ENCODE data around the gene EGR2. TPM values are rescaled to one million over a fixed set of nuclear protein-coding genes. Genes with fewer than 3 reads are reported as not detected.

EGR2 gene
- total and polyA plus RNA-seq, 10 of the 15 experiments (the other 5 are each of a cell fraction or from before 2014, with no cell fraction given): 8.3 to 56.5 (median 16.2) TPM

GRCh38 chr10:62772186-62772974 is 43.8 kb downstream of the EGR2 start (continued):
- TF ChIP-seq, protein P1, sequence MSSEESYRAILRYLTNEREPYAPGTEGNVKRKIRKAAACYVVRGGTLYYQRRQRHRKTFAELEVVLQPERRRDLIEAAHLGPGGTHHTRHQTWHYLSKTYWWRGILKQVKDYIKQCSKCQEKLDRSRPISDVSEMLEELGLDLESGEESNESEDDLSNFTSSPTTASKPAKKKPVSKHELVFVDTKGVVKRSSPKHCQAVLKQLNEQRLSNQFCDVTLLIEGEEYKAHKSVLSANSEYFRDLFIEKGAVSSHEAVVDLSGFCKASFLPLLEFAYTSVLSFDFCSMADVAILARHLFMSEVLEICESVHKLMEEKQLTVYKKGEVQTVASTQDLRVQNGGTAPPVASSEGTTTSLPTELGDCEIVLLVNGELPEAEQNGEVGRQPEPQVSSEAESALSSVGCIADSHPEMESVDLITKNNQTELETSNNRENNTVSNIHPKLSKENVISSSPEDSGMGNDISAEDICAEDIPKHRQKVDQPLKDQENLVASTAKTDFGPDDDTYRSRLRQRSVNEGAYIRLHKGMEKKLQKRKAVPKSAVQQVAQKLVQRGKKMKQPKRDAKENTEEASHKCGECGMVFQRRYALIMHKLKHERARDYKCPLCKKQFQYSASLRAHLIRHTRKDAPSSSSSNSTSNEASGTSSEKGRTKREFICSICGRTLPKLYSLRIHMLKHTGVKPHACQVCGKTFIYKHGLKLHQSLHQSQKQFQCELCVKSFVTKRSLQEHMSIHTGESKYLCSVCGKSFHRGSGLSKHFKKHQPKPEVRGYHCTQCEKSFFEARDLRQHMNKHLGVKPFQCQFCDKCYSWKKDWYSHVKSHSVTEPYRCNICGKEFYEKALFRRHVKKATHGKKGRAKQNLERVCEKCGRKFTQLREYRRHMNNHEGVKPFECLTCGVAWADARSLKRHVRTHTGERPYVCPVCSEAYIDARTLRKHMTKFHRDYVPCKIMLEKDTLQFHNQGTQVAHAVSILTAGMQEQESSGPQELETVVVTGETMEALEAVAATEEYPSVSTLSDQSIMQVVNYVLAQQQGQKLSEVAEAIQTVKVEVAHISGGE (CRISPR knock-in tag; IDR thresholded peaks at IDR 0.05): no peak
- TF ChIP-seq KDM1A (IDR thresholded peaks at IDR 0.05; ENCODE audit: borderline replicate concordance) (no peak), EP300 (IDR thresholded peaks at IDR 0.05; ENCODE audit: borderline replicate concordance in 1 of 2, control insufficient read depth in 1 of 2, low read depth in 2 of 2, low read length in 2 of 2) (peak in 1 of 2 experiments; percentile 20; a peak in 1 of 4 replicates), RELB (IDR thresholded peaks at IDR 0.05; ENCODE audit: low read depth) (peak; percentile 40; the same call in 1 of the 2 replicates), ZNF274 (IDR thresholded peaks at IDR 0.05; ENCODE audit: insufficient read depth, insufficient read length) (no peak), MYC (IDR thresholded peaks at IDR 0.05; ENCODE audit: insufficient read depth, insufficient read length, insufficient replicate concordance, low read length, severe bottlenecking) (no peak), NFYA (IDR thresholded peaks at IDR 0.05; ENCODE audit: borderline replicate concordance, low read depth, low read length) (no peak), IRF3 (IDR thresholded peaks at IDR 0.05) (no peak), CBX5 (IDR thresholded peaks at IDR 0.05; ENCODE audit: low read depth) (no peak)
- TF ChIP-seq, protein P2, sequence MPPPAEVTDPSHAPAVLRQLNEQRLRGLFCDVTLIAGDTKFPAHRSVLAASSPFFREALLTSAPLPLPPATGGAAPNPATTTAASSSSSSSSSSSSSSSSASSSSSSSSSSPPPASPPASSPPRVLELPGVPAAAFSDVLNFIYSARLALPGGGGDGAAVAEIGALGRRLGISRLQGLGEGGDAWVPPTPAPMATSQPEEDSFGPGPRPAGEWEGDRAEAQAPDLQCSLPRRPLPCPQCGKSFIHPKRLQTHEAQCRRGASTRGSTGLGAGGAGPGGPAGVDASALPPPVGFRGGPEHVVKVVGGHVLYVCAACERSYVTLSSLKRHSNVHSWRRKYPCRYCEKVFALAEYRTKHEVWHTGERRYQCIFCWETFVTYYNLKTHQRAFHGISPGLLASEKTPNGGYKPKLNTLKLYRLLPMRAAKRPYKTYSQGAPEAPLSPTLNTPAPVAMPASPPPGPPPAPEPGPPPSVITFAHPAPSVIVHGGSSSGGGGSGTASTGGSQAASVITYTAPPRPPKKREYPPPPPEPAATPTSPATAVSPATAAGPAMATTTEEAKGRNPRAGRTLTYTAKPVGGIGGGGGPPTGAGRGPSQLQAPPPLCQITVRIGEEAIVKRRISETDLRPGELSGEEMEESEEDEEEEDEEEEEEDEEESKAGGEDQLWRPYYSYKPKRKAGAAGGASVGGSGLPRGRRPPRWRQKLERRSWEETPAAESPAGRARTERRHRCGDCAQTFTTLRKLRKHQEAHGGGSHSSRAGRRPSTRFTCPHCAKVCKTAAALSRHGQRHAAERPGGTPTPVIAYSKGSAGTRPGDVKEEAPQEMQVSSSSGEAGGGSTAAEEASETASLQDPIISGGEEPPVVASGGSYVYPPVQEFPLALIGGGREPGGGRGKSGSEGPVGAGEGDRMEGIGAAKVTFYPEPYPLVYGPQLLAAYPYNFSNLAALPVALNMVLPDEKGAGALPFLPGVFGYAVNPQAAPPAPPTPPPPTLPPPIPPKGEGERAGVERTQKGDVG (CRISPR knock-in tag; IDR thresholded peaks at IDR 0.05): no peak
- TF ChIP-seq, protein P3, sequence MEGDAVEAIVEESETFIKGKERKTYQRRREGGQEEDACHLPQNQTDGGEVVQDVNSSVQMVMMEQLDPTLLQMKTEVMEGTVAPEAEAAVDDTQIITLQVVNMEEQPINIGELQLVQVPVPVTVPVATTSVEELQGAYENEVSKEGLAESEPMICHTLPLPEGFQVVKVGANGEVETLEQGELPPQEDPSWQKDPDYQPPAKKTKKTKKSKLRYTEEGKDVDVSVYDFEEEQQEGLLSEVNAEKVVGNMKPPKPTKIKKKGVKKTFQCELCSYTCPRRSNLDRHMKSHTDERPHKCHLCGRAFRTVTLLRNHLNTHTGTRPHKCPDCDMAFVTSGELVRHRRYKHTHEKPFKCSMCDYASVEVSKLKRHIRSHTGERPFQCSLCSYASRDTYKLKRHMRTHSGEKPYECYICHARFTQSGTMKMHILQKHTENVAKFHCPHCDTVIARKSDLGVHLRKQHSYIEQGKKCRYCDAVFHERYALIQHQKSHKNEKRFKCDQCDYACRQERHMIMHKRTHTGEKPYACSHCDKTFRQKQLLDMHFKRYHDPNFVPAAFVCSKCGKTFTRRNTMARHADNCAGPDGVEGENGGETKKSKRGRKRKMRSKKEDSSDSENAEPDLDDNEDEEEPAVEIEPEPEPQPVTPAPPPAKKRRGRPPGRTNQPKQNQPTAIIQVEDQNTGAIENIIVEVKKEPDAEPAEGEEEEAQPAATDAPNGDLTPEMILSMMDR (IDR thresholded peaks at IDR 0.05 in 2 of 3, conservative IDR thresholded peaks at IDR 0.05 in 1 of 3; ENCODE audit: control insufficient read depth in 2 of 3, extremely low read depth in 1 of 3, insufficient read depth in 1 of 3, low read depth in 3 of 3, low read length in 3 of 3): no peak
- TF ChIP-seq, protein P4, sequence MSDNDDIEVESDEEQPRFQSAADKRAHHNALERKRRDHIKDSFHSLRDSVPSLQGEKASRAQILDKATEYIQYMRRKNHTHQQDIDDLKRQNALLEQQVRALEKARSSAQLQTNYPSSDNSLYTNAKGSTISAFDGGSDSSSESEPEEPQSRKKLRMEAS (IDR thresholded peaks at IDR 0.05; ENCODE audit: low read depth, low read length): 0 out of 2 replicates have a peak, but pooled peaks have one; percentile 23
- TF ChIP-seq, protein P5, sequence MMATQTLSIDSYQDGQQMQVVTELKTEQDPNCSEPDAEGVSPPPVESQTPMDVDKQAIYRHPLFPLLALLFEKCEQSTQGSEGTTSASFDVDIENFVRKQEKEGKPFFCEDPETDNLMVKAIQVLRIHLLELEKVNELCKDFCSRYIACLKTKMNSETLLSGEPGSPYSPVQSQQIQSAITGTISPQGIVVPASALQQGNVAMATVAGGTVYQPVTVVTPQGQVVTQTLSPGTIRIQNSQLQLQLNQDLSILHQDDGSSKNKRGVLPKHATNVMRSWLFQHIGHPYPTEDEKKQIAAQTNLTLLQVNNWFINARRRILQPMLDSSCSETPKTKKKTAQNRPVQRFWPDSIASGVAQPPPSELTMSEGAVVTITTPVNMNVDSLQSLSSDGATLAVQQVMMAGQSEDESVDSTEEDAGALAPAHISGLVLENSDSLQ (IDR thresholded peaks at IDR 0.05): 0 out of 2 replicates have a peak, but pooled peaks have one; percentile 25

Measured in GM12878 (cell line).